PC-9 (cell line): ENCODE measurements around the gene EVC2.

Experiments
- CTCF ChIP-seq: fragments of 200-600 bp; sonication (generic); conservative IDR thresholded peaks from 2 replicates; pipeline ENCODE4 v1.6.1; 2017; ENCODE audit warnings: mixed run types, antibody characterized with exemption, mild to moderate bottlenecking, moderate library complexity
- EZH2 ChIP-seq: fragments of 200-600 bp; sonication (generic); IDR thresholded peaks from 2 replicates; pipeline ENCODE4 v1.8.0; 2017; ENCODE audit warnings: antibody characterized with exemption, low read depth

- TF ChIP-seq CTCF (no peak), EZH2 (no peak)
Observed at GRCh38 chr4:5757536-5757935, 49.2 kb upstream of the EVC2 start.
